K562 treated with DMSO at 1 percent for 24 hours (cell line): ENCODE data around the gene ZNF322. TPM values are rescaled to one million over a fixed set of nuclear protein-coding genes. Genes with fewer than 3 reads are reported as not detected.

Experiments
- total RNA-seq: library from RNA; unstranded; fragments of 300-600 nt; gene quantifications from 2 replicates; pipeline ENCODE4 v1.2.3, GENCODE V29; 2022; ENCODE audit warnings: low read depth; ENCODE audit not compliant: insufficient read depth

The ZNF322 gene, protein sequence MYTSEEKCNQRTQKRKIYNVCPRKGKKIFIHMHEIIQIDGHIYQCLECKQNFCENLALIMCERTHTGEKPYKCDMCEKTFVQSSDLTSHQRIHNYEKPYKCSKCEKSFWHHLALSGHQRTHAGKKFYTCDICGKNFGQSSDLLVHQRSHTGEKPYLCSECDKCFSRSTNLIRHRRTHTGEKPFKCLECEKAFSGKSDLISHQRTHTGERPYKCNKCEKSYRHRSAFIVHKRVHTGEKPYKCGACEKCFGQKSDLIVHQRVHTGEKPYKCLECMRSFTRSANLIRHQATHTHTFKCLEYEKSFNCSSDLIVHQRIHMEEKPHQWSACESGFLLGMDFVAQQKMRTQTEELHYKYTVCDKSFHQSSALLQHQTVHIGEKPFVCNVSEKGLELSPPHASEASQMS
- total RNA-seq = 15.4 and 15.6 TPM in 2 replicates

DNA sequence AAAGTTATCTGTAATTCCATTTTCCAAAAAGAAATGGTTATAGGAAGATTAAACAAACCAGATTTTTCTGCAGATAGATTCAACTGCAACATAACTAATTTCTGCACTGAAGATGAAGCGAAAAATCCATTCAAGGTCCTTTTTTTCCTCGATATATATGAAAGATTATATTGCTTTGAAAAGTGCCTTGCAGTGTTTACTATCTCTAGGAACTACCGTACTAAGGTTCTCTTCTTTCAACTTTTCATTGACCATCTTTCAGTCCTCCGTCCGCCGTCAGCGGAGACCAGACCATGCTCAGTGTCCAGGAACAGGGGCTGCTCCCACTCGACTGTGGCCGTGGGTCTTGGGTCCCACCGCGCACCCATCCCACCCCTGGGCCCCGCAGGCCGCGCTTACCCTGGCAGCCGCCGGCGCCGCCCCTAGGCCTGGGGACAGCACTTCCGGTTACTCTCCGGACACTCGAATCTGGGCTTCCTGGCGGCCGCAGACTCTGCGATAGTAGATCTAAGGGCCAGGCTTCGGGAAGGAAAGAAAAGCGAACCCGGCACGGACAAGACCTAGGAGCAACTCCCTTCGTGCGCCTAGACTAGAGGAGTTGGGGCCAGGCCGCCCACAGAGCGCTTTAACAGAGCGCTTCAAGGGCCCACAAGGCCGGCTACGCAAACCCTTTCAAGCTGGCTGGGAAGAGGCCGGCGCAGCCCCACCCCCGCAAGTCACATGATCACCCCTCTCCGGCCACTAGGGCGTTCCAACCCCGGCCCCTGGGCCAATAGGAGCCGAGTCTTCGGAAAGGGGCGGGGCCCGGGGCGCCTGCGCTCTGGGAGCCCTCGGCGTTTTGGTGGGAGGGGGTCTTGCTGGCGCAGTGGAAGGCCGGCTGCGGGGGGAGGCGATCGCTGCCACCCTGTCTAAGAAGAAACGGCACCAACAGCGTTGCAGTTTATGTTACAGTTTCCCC is at the start of gene ZNF322:
Gene ZNF322 (minus strand): TSS at position 705 of the 958 bp plus-strand sequence. CDS start 21,193 bp downstream, outside the sequence.

DNA sequence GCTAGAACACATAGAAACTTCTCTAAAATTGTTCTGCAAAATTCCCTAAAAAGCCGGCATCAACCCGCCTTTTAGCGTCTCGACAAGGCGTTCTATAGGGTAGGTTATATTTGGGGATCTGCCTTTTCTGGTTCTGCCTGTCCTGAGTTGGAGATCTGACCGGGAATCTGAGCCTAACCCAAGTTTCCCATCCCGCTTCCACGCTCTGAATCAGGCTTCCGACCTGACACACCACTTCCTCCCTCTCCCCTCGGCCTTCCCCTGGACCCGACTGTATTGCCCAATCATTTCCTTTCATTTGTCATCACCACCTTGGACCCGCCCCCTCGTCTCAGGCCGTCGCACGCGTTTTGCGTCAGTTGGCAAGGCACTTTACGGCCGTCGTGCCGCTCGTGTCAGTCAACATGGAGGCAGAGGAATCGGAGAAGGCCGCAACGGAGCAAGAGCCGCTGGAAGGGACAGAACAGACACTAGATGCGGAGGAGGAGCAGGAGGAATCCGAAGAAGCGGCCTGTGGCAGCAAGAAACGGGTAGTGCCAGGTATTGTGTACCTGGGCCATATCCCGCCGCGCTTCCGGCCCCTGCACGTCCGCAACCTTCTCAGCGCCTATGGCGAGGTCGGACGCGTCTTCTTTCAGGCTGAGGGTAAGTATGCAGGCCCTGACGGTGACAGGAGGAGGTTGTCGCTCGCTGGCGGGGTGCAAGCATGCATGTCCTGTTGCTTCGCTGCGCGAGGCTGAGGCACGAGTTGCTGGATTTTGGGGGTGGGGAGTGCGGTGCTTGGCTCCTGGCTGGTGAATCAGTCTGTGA is 62.8 kb downstream of the ZNF322 start, which contains the start of gene ABT1:
Gene ABT1 (plus strand): TSS at position 375 of the 810 bp plus-strand sequence. CDS start 30 bp downstream, at position 405.

Other genes starting within 250 kb of the ZNF322 start
- gene BTN3A3, start 219.2 kb downstream of the ZNF322 start, total RNA-seq = 2.9 and 3.3 TPM in 2 replicates
- 18.4 and 20.0 TPM in 2 replicates for gene BTN2A1, start 201.8 kb downstream of the ZNF322 start, total RNA-seq
- not detected in 2 replicates for gene BTN1A1, start 159.4 kb downstream of the ZNF322 start, total RNA-seq
- 77.7 and 79.1 TPM in 2 replicates for gene HMGN4, start 121.4 kb downstream of the ZNF322 start, total RNA-seq
- gene ABT1, start 62.8 kb downstream of the ZNF322 start, total RNA-seq = 41.2 and 45.5 TPM in 2 replicates